H1 (cell line): Measurements from ENCODE around the gene EMD. TPM values are rescaled to one million over a fixed set of nuclear protein-coding genes. Genes with fewer than 3 reads are reported as not detected.
"Not testable (repeated sequence)": the region's sequence is repeated elsewhere in the genome, so short reads cannot be mapped to it uniquely, and the experiment has no call there.

Experiments used
- CTCF ChIA-PET: fragments of 300-600 bp; sonication (Branson Sonifier 250); formaldehyde crosslinking; loops from one replicate; lab custom pipeline; 2021; ENCODE audit not compliant: partially characterized antibody; lab: Charles Lee
- POLR2A ChIA-PET: fragments of 300-600 bp; sonication (Branson Sonifier 250); formaldehyde crosslinking; loops from one replicate; lab custom pipeline; 2021; ENCODE audit warnings: inconsistent platforms; ENCODE audit not compliant: partially characterized antibody; lab: Charles Lee
- DNase-seq, 2 experiments: peaks; one replicate each; pipeline versions ENCODE4 v3.0.0 to v3.0.0-alpha.2; 2010 to 2022; ENCODE audit warnings: low spot score in 2 of 2, low read depth in 1 of 2, mixed read lengths in 1 of 2
- FAIRE-seq: peaks from 2 replicates; lab custom pipeline; 2011; peaks lifted over from hg19 to GRCh38; lab: Jason Lieb, UNC
- H2AFZ ChIP-seq: 2 replicates; pipeline ENCODE4 v1.8.1; 2012; ENCODE audit warnings: low read length, inconsistent platforms
- H2AK5ac ChIP-seq: 2 replicates; pipeline ENCODE4 v1.6.1; 2013; ENCODE audit warnings: low read depth, low read length
- H2BK120ac ChIP-seq: replicated peaks from 2 replicates; pipeline ENCODE3; 2013; ENCODE audit warnings: low read depth, low read length, inconsistent platforms
- H2BK12ac ChIP-seq: 2 replicates; pipeline ENCODE4 v1.6.1; 2013; ENCODE audit warnings: low read depth, low read length
- H2BK15ac ChIP-seq: 2 replicates; pipeline ENCODE4 v1.6.1; 2013; ENCODE audit warnings: low read length
- H2BK20ac ChIP-seq: 2 replicates; pipeline ENCODE4 v1.6.1; 2013; ENCODE audit warnings: low read length
- H2BK5ac ChIP-seq: 2 replicates; pipeline ENCODE4 v1.6.1; 2013; ENCODE audit warnings: low read depth, low read length
- H3K14ac ChIP-seq: 2 replicates; pipeline ENCODE4 v1.6.1; 2013; ENCODE audit warnings: inconsistent platforms; ENCODE audit not compliant: insufficient read length
- H3K18ac ChIP-seq: 2 replicates; pipeline ENCODE4 v1.6.1; 2013; ENCODE audit warnings: low read length; ENCODE audit errors: extremely low read depth
- H3K23ac ChIP-seq: 2 replicates; pipeline ENCODE4 v1.6.1; 2013; ENCODE audit warnings: inconsistent platforms; ENCODE audit not compliant: insufficient read length
- H3K23me2 ChIP-seq: 2 replicates; pipeline ENCODE4 v1.6.1; 2013; ENCODE audit warnings: low read depth, low read length
- H3K27ac ChIP-seq: 2 replicates; pipeline ENCODE4 v1.6.1; 2011; ENCODE audit warnings: low read depth, low read length, inconsistent platforms
- H3K27me3 ChIP-seq, 4 experiments: replicated peaks in 1 of 4; 1 replicate in 1 of 4; 2 replicates in 3 of 4; pipeline versions ENCODE4 v1.6.1 to v1.8.1; 2011 to 2013; ENCODE audit warnings: low read length in 3 of 4, mild to moderate bottlenecking in 3 of 4, inconsistent platforms in 2 of 4, mixed read lengths in 2 of 4, moderate library complexity in 1 of 4; ENCODE audit not compliant: control insufficient read depth in 3 of 4, insufficient read depth in 3 of 4; ENCODE audit errors: extremely low read depth in 1 of 4
- H3K36me3 ChIP-seq, 4 experiments: 2 replicates each; pipeline versions ENCODE4 v1.6.1 to v1.8.1; 2011 to 2013; ENCODE audit warnings: mild to moderate bottlenecking in 4 of 4, low read length in 3 of 4, moderate library complexity in 2 of 4, control low read depth in 1 of 4, inconsistent platforms in 1 of 4; ENCODE audit not compliant: insufficient read depth in 4 of 4, control insufficient read depth in 2 of 4
- H3K4ac ChIP-seq: replicated peaks from 2 replicates; pipeline ENCODE3; 2013; ENCODE audit warnings: low read length, low read depth, mixed read lengths, inconsistent platforms; ENCODE audit not compliant: insufficient read length
- H3K4me1 ChIP-seq, 4 experiments: replicated peaks in 1 of 4; 1 replicate in 1 of 4; 2 replicates in 3 of 4; pipeline versions ENCODE4 v1.6.1 to v1.8.1; 2011 to 2013; ENCODE audit warnings: low read length in 3 of 4, inconsistent platforms in 2 of 4, mixed read lengths in 1 of 4; ENCODE audit not compliant: insufficient read depth in 4 of 4, control insufficient read depth in 3 of 4
- H3K4me2 ChIP-seq, 2 experiments: 2 replicates each; pipeline versions ENCODE4 v1.6.1 to v1.8.1; 2011 to 2013; ENCODE audit warnings: low read depth in 2 of 2, low read length in 2 of 2, control low read depth in 1 of 2, inconsistent platforms in 1 of 2, mild to moderate bottlenecking in 1 of 2; ENCODE audit not compliant: insufficient read depth in 1 of 2
- H3K4me3 ChIP-seq, 4 experiments: fragments of 200-600, 300-600 bp in 1 of 4; sonication (generic), shearing (Covaris generic), sonication (Bioruptor Twin) in 1 of 4; 2 replicates each; pipeline versions ENCODE4 v1.5.1 to v1.8.1; 2011 to 2016; ENCODE audit warnings: low read length in 4 of 4, low read depth in 3 of 4, control low read depth in 2 of 4, inconsistent platforms in 2 of 4, mild to moderate bottlenecking in 2 of 4, mixed read lengths in 1 of 4, moderate library complexity in 1 of 4; ENCODE audit not compliant: insufficient read depth in 2 of 4; ENCODE audit errors: extremely low read depth in 1 of 4
- H3K56ac ChIP-seq: replicated peaks from 2 replicates; pipeline ENCODE3; 2013; ENCODE audit warnings: low read depth, mild to moderate bottlenecking, mixed read lengths, low read length, inconsistent platforms; ENCODE audit not compliant: insufficient read length
- H3K79me1 ChIP-seq: 2 replicates; pipeline ENCODE4 v1.6.1; 2013; ENCODE audit warnings: low read depth, low read length, control low read depth
- H3K79me2 ChIP-seq, 2 experiments: 2 replicates each; pipeline versions ENCODE4 v1.6.1 to v1.8.1; 2012 to 2013; ENCODE audit warnings: low read length in 2 of 2, mild to moderate bottlenecking in 2 of 2, inconsistent platforms in 1 of 2; ENCODE audit not compliant: insufficient read depth in 2 of 2, control insufficient read depth in 1 of 2
- H3K9ac ChIP-seq, 4 experiments: replicated peaks in 1 of 4; 1 replicate in 1 of 4; 2 replicates in 3 of 4; pipeline versions ENCODE4 v1.6.1 to v1.8.1; 2011 to 2013; ENCODE audit warnings: low read depth in 3 of 4, low read length in 3 of 4, control low read depth in 2 of 4, mild to moderate bottlenecking in 2 of 4, moderate library complexity in 2 of 4, inconsistent platforms in 1 of 4; ENCODE audit errors: extremely low read depth in 1 of 4
- H3K9me3 ChIP-seq, 2 experiments: 2 replicates each; pipeline versions ENCODE4 v1.6.1 to v1.8.1; 2012 to 2013; ENCODE audit warnings: mild to moderate bottlenecking in 2 of 2, moderate library complexity in 2 of 2, control low read depth in 1 of 2, inconsistent platforms in 1 of 2, low read depth in 1 of 2, low read length in 1 of 2, mixed read lengths in 1 of 2; ENCODE audit not compliant: insufficient read depth in 2 of 2
- H4K20me1 ChIP-seq, 2 experiments: replicated peaks in 1 of 2; 2 replicates each; pipeline versions ENCODE3 to v1.8.1; 2011 to 2013; ENCODE audit warnings: inconsistent platforms in 2 of 2, low read length in 2 of 2, mild to moderate bottlenecking in 1 of 2; ENCODE audit not compliant: insufficient read depth in 2 of 2, control insufficient read depth in 1 of 2
- H4K5ac ChIP-seq: 2 replicates; pipeline ENCODE4 v1.6.1; 2013; ENCODE audit warnings: low read length, low read depth, mixed read lengths, inconsistent platforms; ENCODE audit not compliant: insufficient read length
- H4K8ac ChIP-seq: 2 replicates; pipeline ENCODE4 v1.8.0; 2013; ENCODE audit warnings: mild to moderate bottlenecking, moderate library complexity, low read length, inconsistent platforms; ENCODE audit not compliant: insufficient read depth; ENCODE audit errors: extremely low read depth
- H4K91ac ChIP-seq: replicated peaks from 2 replicates; pipeline ENCODE3; 2013; ENCODE audit warnings: low read length, mixed read lengths, inconsistent platforms; ENCODE audit not compliant: insufficient read length
- WGBS, 2 experiments: shearing (Covaris generic) in 1 of 2; methylation state at CpG; one replicate each; pipeline versions ENCODE4 v1.1.6 to v1.1.7; 2013 to 2015; ENCODE audit warnings: low lambda C conversion rate in 2 of 2, mixed read lengths in 2 of 2, inconsistent platforms in 1 of 2, low coverage in 1 of 2, missing lambda C conversion rate in 1 of 2; ENCODE audit not compliant: insufficient replicate concordance in 2 of 2, insufficient coverage in 1 of 2, insufficient read length in 1 of 2; ENCODE audit errors: extremely low coverage in 1 of 2, missing lambda C conversion rate in 1 of 2; 5-methylcytosine and 5-hydroxymethylcytosine counted together
- polyA plus RNA-seq, 7 experiments: library from polyadenylated mRNA; depleted of rRNA in 3 of 7; stranded (reverse) in 5 of 7; unstranded in 2 of 7; fragments of >200 nt in 5 of 7; fragments of 200-250 nt in 2 of 7; gene quantifications; 1 replicate in 5 of 7; 2 replicates in 1 of 7; 4 replicates in 1 of 7; pipeline versions ENCODE4 v1.2.1 to v1.2.3, GENCODE V29; 2011 to 2013; ENCODE audit warnings: missing spikeins in 2 of 7, mixed read lengths in 2 of 7
- total RNA-seq: library from RNA; stranded (reverse); fragmentation: NEBNext Ultra II Directional; extraction: Animal tissue kit (Norgen Biotek cat#: 25700); gene quantifications from 2 replicates; pipeline ENCODE4 v1.2.1, GENCODE V29; 2021

Gene EMD
- total and polyA plus RNA-seq, 2 of the 8 experiments (the other 6 are each of a cell fraction or from before 2014, with no cell fraction given) = 45.5 to 109 TPM

- H3K14ac ChIP-seq, POLR2A ChIA-PET, H2BK120ac ChIP-seq, H3K4me3 ChIP-seq, H2BK5ac ChIP-seq, H3K9me3 ChIP-seq, H4K5ac ChIP-seq, H4K20me1 ChIP-seq, H3K27me3 ChIP-seq, FAIRE-seq, H3K4me1 ChIP-seq, H2BK15ac ChIP-seq, DNase-seq, H2AK5ac ChIP-seq, H3K18ac ChIP-seq, H3K23me2 ChIP-seq, H3K79me1 ChIP-seq, H3K4me2 ChIP-seq, H4K91ac ChIP-seq, H2BK20ac ChIP-seq, H3K4ac ChIP-seq, H3K23ac ChIP-seq, H4K8ac ChIP-seq, H3K79me2 ChIP-seq, H3K27ac ChIP-seq, CTCF ChIA-PET, H2BK12ac ChIP-seq, H3K36me3 ChIP-seq, H2AFZ ChIP-seq, H3K9ac ChIP-seq, H3K56ac ChIP-seq: not testable (repeated sequence)
- WGBS, 2 experiments = no CpG with 5 or more reads among the region's 121 CpGs
Measured at GRCh38 chrX:154389812-154390747, 11.0 kb downstream of the EMD start.
